Mesodermal cell (in vitro differentiated cells): ENCODE results near the gene KRT73.

Source experiments
- H3K27ac ChIP-seq: 2 replicates; pipeline ENCODE4 v1.7.0; 2013; ENCODE audit warnings: mild to moderate bottlenecking, low read depth, low read length, moderate library complexity; ENCODE audit not compliant: severe bottlenecking
- H3K36me3 ChIP-seq: 2 replicates; pipeline ENCODE4 v1.7.1; 2013; ENCODE audit warnings: mild to moderate bottlenecking, low read length, moderate library complexity; ENCODE audit not compliant: control insufficient read depth, insufficient read depth
- H3K4me1 ChIP-seq: one replicate; pipeline ENCODE4 v1.7.1; 2013; ENCODE audit warnings: mild to moderate bottlenecking, low read length; ENCODE audit not compliant: insufficient read depth, control insufficient read depth, poor library complexity, severe bottlenecking
- H3K4me3 ChIP-seq: 2 replicates; pipeline ENCODE4 v1.7.0; 2013; ENCODE audit warnings: low read length, control low read depth, mild to moderate bottlenecking; ENCODE audit not compliant: insufficient read depth, poor library complexity, severe bottlenecking; ENCODE audit errors: extremely low read depth
- H3K9me3 ChIP-seq: 2 replicates; pipeline ENCODE4 v1.7.1; 2013; ENCODE audit warnings: mild to moderate bottlenecking, low read length, moderate library complexity; ENCODE audit not compliant: control insufficient read depth
- WGBS, 2 experiments: methylation state at CpG; one replicate each; pipeline ENCODE4 v1.1.5; 2013; ENCODE audit warnings: missing lambda C conversion rate in 2 of 2; ENCODE audit not compliant: insufficient coverage in 2 of 2; 5-methylcytosine and 5-hydroxymethylcytosine counted together

The KRT73 gene

DNA sequence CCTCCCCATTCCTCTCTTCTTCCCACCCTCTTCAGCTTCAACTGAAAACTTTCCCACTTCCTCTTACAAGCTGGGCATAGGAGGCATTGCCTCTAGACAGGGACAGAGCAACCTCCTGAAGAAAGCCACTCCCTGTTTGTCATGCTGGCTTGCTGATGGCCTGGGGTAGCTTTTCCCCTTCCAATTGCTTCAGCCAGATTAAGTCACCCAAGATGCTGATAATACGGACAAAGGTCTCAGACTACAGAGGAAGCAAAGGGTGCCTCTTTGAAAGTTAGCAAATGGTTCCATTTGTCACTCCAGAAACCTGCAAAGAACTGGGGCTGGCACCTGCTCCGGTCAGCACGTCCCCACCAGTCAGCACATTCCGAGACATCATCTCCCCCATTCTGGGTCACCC, 27.6 kb upstream of the KRT73 start:
- WGBS, 2 experiments: 86 to 100% methylated on average over 2 to 4 of the region's 4 CpGs
- H3K36me3 ChIP-seq: no peaks in the 10 kb centered on the region
- H3K27ac ChIP-seq: no peak overlapping the region
- H3K4me1 ChIP-seq: no peaks in the 10 kb centered on the region
- H3K4me3 ChIP-seq: no peak overlapping the region
- H3K9me3 ChIP-seq: no peaks in the 10 kb centered on the region

DNA sequence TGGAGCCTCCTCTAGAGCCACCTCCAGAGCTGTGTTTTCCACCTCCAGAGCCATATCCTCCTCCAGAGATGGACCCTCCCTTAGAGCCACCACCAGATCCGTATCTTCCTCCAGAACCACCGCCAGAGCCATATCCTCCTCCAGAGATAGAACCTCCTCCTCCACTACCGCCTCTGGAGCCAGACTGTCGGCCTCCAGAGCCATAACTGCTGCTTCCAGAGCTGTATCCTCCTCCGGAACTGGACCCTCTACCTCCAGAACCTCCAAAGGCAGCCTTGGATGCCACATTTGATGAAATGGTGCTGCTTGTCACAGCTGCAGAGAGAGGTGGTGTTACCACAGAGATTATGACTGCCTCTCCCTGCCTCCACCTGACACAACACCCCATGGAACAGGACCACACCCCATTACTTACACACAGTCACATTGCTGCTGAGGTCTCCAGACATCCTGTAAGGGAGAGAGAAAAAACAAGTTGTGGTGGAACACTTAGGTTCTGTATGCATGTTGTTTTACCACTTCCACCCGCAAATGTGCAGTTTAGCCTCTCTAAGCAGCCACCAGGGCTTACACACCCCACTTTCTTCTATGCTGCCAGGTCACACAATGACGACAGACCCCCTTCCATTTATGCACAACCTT, 26.9 kb upstream of the KRT73 start:
- 79 to 84% methylated on average over 6 to 7 of the region's 7 CpGs for WGBS, 2 experiments
- H3K36me3 ChIP-seq: no peaks in the 10 kb centered on the region
- no peak overlapping the region for H3K27ac ChIP-seq

DNA sequence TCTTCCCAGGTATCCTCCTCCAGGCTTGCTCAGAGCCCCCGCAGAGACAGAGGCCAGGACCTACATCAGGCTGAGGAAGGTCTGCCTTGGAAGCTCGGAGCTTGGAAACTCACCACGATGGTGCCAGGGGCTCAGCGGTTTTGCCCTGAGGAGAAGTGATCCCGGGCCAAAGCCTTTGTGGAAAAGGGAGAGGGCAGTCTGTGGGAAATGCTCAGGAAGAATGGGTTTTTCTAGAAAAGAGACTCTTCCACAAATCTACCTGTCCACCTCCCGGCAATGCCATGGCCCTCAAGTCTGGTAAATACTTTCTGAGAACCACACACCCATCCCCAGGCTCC, 25.7 kb upstream of the KRT73 start:
- 82 to 95% methylated on average over 6 of the region's 6 CpGs for WGBS, 2 experiments
- no peaks in the 10 kb centered on the region for H3K4me1 ChIP-seq
- no peak overlapping the region for H3K4me3 ChIP-seq
- H3K9me3 ChIP-seq: no peaks in the 10 kb centered on the region
- no peaks in the 10 kb centered on the region for H3K36me3 ChIP-seq
- no peak overlapping the region for H3K27ac ChIP-seq

More for the DNA sequence above, 26.9 kb upstream of the KRT73 start:
- H3K9me3 ChIP-seq: no peaks in the 10 kb centered on the region
- no peaks in the 10 kb centered on the region for H3K4me1 ChIP-seq
- H3K4me3 ChIP-seq: no peak overlapping the region

DNA sequence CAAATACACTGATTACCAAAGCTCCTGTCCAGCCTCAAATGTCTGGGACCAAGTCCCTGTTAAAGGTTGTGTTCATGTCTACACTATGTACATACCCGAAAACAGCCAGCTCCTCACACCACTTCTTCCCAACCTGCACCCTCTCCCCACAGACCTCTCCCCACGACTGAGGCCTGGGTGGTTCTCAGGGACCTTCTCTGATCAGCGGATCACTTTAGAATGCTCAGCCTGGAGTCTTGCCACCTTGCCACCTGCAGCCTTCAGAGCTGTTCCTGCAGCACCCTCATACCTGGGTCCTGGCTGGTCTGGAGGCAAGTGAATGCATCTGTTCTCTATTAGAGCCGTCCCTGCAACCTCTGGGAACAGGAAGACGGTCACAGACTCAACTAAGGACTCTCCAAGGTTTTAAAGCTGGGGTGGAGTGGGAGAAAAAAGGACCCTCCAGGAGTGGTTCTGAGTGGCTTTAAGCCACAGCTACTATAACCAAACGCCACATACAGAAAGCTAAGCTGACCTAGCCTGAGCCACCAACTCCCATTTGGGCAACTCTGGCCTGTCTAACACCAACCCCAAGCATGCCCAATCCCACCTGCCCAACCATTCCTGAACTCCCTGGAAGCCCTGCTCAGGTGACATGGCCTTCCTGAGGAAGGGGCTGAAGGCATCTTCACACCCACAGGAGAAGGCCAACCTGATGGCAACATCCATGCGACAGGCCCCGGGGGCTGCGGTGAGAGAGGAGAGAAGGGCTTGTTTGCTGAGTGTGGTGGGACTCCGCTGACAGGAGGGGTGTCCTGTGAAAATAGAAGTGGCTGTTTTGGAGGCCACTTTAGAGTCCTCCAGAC, 25.1 kb upstream of the KRT73 start:
- H3K27ac ChIP-seq: no peak overlapping the region
- H3K36me3 ChIP-seq: no peaks in the 10 kb centered on the region
- H3K9me3 ChIP-seq: no peaks in the 10 kb centered on the region
- WGBS, 2 experiments: 81 to 88% methylated on average over 8 to 9 of the region's 10 CpGs
- no peak overlapping the region for H3K4me3 ChIP-seq
- H3K4me1 ChIP-seq: no peaks in the 10 kb centered on the region

DNA sequence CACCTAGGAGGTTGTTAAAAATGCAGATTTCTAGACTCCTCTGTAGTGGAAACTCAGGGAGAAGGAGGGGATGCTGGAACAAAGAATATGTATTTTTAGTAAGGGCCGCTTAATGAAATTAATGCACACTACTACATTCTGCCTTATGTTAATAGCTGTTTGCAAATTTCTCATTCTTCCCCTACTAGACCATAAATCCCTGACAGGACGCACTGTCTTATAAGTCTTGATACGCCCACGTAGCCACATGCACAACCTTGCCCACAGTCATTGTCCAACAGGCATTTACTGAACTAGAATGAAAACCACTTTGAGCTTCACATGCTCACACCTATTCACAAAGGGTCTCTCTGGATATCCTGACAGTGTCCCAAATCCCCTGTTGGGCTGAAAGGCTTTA, 23.1 kb upstream of the KRT73 start:
- Histone ChIP-seq H3K36me3 (no peaks in the 10 kb centered on the region), H3K27ac (no peak overlapping the region), H3K4me3 (no peak overlapping the region), H3K9me3 (no peaks in the 10 kb centered on the region), H3K4me1 (no peaks in the 10 kb centered on the region)
- 72% methylated on average over 3 of the region's 4 CpGs for WGBS, 2 experiments

DNA sequence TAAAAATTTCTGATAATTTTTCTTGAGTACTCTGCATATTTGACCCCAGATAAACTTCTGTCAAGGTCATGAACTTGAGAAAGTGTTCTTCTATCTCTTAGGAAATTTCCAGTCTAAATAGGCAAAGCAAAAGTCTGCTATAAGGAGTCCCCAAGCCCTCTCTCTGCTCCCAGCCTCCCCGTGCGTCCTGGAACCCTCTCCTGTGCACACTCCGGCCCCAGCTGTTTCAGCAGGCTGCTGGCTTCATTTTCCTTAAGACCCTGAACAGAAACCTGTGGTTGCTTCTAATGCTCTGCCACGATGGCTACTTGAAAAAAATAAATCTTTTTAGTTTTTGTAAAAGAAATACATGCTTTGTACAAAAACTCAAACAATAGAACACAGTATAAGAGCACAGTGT, 18.9 kb upstream of the KRT73 start:
- 83 to 86% methylated on average over 3 of the region's 4 CpGs for WGBS, 2 experiments
- Histone ChIP-seq H3K4me3 (no peak overlapping the region), H3K4me1 (no peaks in the 10 kb centered on the region), H3K36me3 (no peaks in the 10 kb centered on the region), H3K27ac (no peak overlapping the region), H3K9me3 (no peaks in the 10 kb centered on the region)

DNA sequence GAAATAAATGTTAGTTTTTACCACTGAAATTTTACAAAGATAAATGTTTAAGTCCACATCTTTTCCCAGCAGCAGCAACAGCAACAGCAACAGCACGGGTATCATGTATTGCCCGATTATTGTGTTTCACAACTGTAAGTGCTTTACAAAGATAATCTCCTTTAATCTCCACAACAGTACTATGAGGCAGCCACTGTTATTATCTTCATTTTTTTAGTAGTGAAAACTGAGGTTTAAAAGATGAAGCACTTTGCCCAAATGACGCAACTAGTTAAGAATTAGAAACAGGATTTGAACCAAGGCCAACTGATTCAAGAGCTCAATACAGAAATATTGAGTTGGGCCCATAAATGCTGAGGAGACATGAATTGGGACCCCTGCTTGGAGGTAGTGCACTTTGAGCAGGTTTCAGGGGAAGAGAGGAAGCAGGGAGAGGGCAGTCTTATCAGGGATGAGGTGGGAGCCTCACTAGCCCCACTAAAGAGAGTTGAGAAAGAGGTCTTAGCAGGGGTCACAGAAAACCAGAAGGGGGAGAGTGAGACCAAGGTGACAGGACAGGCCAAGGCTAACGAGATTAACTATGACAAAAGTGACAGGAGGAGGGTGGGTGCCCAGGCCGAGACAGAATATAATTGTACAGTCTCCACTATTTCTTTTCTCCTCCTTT, 18.4 kb upstream of the KRT73 start:
- 80 to 96% methylated on average over 2 to 4 of the region's 5 CpGs for WGBS, 2 experiments
- no peaks in the 10 kb centered on the region for H3K4me1 ChIP-seq
- no peaks in the 10 kb centered on the region for H3K9me3 ChIP-seq
- no peak overlapping the region for H3K4me3 ChIP-seq
- H3K27ac ChIP-seq: no peak overlapping the region
- H3K36me3 ChIP-seq: no peaks in the 10 kb centered on the region

DNA sequence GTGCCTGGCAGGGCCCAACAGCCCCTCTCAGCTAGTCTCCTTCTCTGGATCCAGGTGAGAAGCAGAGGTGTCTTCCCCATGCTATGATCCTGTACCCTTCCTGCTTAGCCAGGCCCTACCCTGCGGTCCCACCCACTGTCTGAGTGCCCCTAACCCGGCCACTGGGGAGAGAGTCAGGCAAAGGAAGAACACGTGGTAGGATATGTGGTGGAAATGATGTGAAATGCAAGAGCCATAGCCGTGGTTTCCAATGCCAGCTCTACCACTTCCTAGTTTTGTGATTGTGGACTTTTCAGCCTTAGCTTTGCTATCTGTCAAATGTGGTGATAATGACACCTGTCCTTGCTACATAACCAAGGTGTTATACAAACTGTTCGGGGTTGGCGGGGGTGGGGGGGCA, 17.8 kb upstream of the KRT73 start:
- no peaks in the 10 kb centered on the region for H3K36me3 ChIP-seq
- WGBS, 2 experiments: 92% methylated on average over 2 of the region's 6 CpGs; no CpG with 5 or more reads in 1 of the 2 experiments
- H3K4me1 ChIP-seq: no peaks in the 10 kb centered on the region
- H3K4me3 ChIP-seq: no peak overlapping the region
- H3K9me3 ChIP-seq: no peaks in the 10 kb centered on the region
- H3K27ac ChIP-seq: no peak overlapping the region

DNA sequence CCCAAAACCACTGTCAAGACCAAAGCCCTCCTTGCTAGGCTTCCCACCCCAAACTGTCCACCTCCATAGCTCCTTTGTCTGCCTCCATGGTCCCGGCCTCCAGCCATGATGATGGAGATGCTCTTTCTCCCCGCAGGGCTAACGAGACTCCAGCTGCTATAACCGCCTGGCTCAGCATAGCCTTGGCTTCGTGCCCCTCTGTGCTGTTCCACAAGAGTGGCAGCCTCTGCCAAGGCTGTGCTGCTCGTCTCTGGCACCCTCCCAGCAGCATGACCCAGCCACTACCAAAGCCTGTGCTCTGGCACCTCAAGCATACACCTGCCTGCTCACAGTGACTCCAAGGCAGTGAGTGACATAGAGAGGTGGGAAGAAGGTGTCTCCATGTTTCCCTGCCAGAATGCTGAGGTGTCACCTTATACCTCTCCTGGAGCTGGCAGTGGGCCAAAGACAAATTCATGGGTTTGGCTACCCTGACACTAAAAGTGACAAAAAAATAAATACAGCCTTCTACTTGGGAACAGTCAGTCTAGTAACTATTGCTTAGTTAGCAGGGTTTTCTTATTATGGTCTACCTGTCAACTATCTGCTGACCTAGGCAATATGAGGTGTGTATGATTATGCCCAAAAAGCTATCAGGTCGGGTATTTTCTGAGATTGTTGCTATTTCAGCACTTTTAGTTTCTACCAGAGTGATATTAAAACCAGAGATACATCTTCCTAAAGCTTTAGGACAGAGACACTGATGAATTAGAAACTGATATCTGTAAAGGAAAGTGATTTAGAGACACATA, 16.1 kb upstream of the KRT73 start:
- Histone ChIP-seq H3K9me3 (no peaks in the 10 kb centered on the region), H3K4me1 (no peaks in the 10 kb centered on the region), H3K27ac (no peak overlapping the region), H3K36me3 (no peaks in the 10 kb centered on the region), H3K4me3 (no peak overlapping the region)
- WGBS, 2 experiments: 78 to 83% methylated on average over 4 to 5 of the region's 7 CpGs

DNA sequence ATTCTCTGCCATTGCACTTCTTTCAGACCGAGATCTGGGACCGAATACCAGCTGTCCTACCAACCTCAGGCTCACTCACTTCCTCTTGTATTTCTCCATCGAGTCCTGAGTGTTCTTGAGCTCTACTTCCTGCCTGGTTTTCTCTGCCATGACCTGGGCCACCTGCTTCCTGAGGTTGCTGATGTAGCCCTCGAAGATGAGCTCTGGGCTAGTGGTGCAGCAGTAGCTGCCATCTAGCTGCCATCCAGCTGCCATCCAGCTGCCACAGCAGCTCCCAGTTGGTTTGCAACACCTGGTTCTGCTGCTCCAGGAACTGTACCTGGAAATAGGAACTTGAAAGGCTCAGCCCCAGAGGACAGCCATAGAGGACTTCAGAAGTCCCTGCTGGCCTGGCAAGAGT, 15.0 kb upstream of the KRT73 start:
- Histone ChIP-seq H3K4me1 (no peaks in the 10 kb centered on the region), H3K9me3 (no peaks in the 10 kb centered on the region), H3K36me3 (no peaks in the 10 kb centered on the region), H3K4me3 (no peak overlapping the region), H3K27ac (no peak overlapping the region)
- WGBS, 2 experiments: 83 to 85% methylated on average over 4 of the region's 4 CpGs
